ENCODE results near the gene CELF5.
"Not testable (repeated sequence)": the region's sequence is repeated elsewhere in the genome, so short reads cannot be mapped to it uniquely, and the experiment has no call there.

CELF5 gene

GRCh38 chr19:3206216-3206953, 18.1 kb upstream of the CELF5 start:
- DNase-seq, result no peak

GRCh38 chr19:3207461-3208242, 16.8 kb upstream of the CELF5 start:
- DNase-seq, result no peak

- DNase-seq, result no peak
Observed at GRCh38 chr19:3208317-3209207, 15.9 kb upstream of the CELF5 start.

DNA sequence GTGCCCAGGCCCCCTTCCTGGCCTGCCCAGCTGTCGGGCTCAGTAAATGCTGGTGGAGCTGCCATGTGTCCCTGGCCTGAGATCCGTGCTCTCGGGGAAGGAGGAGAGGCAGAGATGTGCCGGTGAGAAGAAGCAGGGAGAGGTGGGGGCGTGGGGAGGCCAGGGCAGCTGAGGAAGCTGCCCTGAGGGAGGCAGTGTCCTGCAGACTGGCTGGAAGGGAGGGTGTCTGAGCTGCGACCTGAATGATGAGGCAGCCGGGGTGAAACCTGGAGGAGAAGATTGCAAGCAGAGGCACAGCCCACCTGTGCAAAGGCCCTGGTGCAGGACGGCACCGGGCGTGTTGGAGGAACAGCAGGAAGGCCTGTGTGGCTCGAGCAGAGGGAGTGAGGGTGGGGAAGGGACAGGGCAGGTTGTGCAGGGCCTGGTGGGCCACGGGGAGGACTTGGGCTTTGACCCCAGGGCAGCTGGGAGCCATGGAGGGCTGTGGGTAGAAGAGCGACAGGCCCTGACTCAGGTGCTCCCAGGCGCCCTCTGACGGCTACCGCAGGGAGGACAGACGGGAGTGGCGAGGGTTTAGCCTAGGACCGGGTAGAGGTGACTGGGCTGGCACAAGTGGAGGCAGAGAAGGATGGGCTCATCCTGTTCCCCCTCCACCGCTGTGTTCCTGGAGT, 14.0 kb upstream of the CELF5 start:
- peak in 3 of 56 donors; percentile 22 to 27 (median 23) for DNase-seq

DNA sequence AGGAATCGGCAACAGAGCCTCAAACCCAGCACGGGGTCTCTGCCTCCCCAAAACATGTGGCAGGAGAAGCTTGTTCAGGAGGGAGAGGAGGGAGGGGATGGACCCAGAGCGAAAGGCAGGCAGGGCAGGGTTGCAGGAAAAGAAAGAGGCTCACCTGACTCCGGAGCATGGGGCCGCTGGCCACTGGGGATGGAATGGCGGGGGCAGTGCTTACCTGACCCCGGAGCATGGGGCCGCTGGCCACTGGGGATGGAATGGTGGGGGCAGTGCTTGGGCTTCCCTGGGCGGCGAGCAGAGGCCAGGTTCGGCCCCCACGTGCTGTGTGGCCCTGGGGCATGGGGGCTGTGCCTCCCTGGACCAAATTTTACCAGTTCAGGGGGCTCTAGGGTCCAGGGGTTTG, 13.3 kb upstream of the CELF5 start:
- DNase-seq, result no peak

DNA sequence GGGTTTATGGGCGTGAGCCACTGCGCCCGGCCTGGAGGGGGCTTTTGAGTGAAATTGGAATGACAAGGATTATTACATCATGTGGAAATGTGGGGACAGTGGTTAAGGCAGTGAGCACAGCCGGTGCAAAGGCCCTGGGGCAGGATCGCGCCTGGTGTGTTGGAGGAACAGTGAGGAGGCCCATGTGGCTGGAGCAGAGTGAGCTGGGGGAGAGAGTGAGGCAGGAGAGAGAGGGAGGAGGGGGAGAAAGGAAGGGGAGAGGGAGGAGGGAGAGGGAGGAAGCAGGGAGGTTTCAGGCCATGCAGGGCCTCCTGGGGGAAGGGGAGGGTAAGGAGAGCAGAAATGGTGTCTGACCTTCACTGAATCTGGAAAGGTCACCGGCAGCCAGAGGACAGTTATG, 11.3 kb upstream of the CELF5 start:
- DNase-seq, result no peak

DNA sequence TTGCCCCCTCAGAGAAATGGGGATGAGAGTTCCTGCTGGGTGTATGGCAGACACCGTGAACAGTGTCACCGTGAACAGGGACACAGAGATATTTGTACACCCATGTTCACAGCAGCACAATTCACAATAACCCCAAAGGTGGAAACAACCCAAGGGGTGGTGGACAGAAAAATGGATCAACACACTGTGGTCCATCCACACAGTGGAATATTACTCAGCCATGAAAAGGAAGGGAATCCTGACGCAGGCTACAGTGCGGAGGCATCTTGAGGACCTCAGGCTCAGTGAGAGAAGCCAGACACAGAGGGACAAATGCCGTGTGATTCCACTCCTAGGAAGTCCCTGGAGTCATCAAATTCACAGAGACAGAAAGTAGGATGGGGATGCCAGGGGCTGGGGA, 7.6 kb upstream of the CELF5 start:
- DNase-seq, result no peak

DNA sequence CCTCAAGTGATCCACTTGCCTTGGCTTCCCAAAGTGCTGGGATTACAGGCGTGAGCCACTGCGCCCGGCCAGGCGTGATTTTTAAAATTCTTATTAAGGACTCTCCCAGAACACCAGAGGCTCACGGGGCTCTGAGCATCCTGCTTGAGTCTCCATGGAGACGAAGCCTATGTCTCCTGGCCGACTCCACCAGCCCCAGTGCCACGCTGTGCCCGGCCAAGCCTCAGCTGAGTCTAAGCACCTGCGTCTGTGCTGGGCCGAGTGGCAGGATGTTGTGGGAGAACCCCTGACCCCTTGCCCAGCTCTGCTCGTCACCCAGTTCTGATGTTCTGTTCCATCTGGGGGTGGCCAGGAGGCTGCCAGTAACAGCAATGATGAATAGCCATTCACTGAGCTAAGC, 3.9 kb upstream of the CELF5 start:
- DNase-seq, result no peak

DNA sequence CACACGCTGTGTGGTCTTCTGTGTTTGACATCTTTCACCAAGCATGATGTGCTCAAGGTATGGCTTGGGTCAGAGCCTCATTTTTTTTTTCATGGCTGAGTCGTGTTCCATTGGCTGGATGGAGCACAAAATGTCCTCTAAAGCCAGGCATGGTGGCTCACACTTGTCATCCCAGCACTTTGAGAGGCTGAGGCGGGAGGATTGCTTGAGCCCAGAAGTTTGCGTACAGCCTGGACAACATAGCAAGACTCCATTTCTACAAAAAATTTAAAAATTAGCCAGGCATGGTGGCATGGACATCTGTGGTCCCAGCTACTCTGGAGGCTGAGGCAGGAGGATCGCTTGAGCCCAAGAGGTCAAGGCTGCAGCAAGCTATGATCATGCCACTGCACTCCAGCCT, 2.9 kb upstream of the CELF5 start:
- DNase-seq, result not testable (repeated sequence)

DNA sequence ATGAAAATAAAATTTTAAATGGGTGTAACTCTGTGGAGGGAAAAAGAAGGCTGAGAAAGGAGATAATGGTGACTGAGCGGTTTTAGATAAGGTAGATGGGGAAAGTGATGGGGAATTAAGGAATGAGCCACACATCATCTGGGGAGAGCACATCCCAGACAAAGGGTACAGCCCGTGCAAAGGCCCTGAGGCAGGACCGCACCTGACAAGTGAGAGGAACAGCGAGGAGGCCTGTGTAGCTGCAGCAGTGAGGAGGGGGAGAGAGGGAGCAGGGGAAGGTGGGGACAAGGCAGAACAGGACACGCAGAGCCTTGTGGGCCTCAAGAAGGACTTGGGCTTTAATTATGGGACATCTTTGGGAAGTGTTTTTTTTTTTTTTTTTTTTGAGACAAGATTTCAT, 1.8 kb upstream of the CELF5 start:
- DNase-seq, result no peak

DNA sequence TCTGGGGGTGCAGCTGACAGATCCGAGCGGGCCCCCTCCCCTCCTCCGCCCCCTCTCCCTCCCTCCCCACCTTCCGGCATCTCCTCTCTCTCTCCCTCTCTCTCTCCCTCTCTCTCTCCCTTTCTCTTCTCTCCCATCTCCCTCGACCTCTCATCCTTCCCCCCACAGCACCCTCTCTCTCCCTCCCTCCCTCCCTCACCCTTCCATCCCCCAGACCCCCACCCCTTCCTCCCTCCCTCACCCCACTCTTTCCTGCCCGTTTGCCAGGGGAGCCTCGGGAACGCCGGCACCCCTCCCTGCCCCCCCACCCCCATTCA, 666 bp downstream of the CELF5 start:
- no peak for DNase-seq

DNA sequence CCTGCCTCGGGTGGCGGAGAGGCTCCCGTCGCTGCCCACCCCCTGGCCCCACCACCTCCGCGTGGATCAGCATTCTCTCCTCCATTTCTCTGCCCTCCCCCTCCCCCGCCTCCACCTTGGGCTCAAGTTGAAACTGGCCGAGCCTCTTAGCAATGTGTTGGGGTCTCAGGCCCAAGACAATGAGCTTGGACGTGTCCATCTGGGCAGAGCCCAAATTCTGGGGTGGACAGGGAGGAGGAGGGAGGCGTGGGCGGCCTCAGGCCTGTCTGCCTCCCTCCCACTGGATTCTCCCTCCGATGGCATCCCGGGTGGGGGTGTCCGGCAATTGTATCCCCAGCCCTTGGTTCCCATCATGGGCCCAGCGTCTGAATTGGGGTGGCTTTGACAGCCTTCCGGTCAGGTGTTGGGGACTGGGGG, 1.2 kb downstream of the CELF5 start:
- no peak for DNase-seq

- no peak for DNase-seq
Observed at GRCh38 chr19:3227054-3227626, 2.7 kb downstream of the CELF5 start.

DNA sequence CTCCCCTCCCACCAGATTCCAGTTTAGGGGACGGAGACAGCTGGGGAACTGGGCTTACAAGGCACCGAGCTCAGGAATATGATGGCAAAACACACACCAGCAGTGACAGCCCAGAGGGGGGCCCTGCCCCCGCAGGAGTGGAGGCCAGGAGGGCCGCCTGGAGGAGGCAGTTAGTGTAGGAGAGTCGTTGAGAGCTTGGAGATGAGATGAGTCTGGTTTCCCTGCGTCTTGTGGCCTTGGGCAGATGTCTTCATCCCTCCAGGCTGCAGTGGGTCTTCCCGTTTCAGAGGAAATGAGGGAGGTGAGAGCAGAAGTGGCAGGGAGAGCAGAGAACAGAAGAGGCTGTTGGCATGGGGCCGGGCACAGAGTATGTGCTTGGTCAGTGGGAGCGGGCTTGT, 4.9 kb downstream of the CELF5 start:
- no peak for DNase-seq

- DNase-seq, result no peak
Observed at GRCh38 chr19:3229888-3230496, 5.5 kb downstream of the CELF5 start.

GRCh38 chr19:3231288-3231687, 6.8 kb downstream of the CELF5 start:
- DNase-seq, result no peak

DNA sequence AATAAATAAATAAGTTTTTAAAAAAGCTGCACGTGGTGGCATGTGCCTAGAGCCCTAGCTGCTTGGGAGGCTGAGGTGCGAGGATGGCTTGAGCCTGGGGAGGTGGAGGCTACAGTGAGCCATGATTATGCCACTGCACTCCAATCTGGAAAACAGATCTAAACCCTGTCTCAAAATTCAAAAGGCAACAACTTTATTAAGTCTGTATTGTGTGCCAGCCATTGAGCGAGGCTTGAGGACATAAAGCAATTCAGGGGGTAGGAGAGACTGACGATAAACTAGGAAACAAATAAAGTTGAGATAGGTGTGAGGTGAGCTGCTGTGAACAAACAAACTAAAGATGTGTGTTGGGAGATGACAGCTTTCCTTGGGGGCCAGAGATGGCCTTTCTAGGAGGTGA, 8.7 kb downstream of the CELF5 start:
- DNase-seq, result no peak

DNA sequence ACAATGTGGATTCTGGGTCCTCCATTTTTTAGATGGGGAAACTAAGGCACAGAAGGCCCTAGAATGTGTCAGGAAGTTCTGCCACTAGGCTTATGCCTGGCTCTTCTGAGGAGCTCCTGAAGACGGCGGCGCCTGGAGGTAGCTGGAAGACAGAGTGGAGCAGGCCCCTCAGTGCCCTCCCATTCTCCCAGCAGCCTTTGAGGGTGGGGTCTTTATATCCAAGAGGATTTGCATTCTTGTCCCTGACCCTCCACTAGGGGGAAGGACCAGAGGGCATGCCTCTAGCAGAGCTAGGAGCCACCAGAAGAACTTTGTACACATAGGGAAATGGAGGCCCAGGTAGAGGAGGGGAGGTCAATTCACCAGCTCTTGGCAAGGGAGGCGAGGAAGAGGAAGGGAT, 9.4 kb downstream of the CELF5 start:
- no peak for DNase-seq

- no peak for DNase-seq
Observed at GRCh38 chr19:3234800-3235199, 10.3 kb downstream of the CELF5 start.

- not testable (repeated sequence) for DNase-seq
Observed at GRCh38 chr19:3235604-3236003, 11.1 kb downstream of the CELF5 start.

DNA sequence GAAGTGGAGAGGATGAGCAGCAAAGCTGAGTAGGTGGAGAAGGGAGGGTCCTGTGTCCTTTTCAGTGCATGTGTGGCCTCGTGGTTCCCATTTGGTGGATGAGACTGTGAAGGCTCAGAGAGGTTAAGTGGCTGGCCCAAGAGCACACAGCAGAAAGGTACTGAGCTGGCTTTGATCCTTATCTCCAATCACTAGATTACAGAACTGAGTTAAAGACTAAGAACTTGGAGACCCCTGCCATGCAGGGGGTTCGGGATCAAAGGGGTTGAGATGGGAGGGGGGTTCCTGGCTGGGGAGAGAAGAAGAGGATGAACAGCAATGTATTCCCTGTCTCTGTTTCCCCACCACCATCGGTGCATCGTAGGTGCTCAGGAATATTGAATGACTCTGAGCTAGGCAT, 11.8 kb downstream of the CELF5 start:
- DNase-seq, result no peak
